Endothelial cell of umbilical vein (primary cell): ENCODE results near the gene C1QL2. TPM values are rescaled to one million over a fixed set of nuclear protein-coding genes. Genes with fewer than 3 reads are reported as not detected.

Experiments used
- BruUV-seq: library from RNA; stranded (reverse); fragments of 400-500 nt; replicated peaks from 2 replicates; lab custom pipeline; 2021; lab: Mats Ljungman, UMichigan
- CTCF ChIA-PET: fragments of 300-600, 350-600 bp; sonication (Branson Sonifier 250); formaldehyde crosslinking; loops from one replicate; lab custom pipeline; 2021; ENCODE audit warnings: antibody characterized with exemption, inconsistent platforms; lab: Charles Lee
- POLR2A ChIA-PET: fragments of 300-600, 350-600 bp; sonication (Branson Sonifier 250); formaldehyde crosslinking; loops from one replicate; lab custom pipeline; 2021; ENCODE audit warnings: antibody characterized with exemption, inconsistent platforms; lab: Charles Lee
- DNase-seq: peaks from one replicate; pipeline ENCODE4 v3.0.0-alpha.2; 2011; ENCODE audit warnings: low read depth, low spot score
- FAIRE-seq: peaks from 2 replicates; lab custom pipeline; 2011; peaks lifted over from hg19 to GRCh38; lab: Jason Lieb, UNC
- H2AFZ ChIP-seq: 2 replicates; pipeline ENCODE4 v1.6.0; 2012; ENCODE audit warnings: low read depth, low read length, control low read depth, inconsistent platforms
- H3K27ac ChIP-seq: 2 replicates; pipeline ENCODE4 v1.5.1; 2011; ENCODE audit warnings: low read depth, mild to moderate bottlenecking, control low read depth, low read length, moderate library complexity; ENCODE audit not compliant: insufficient read depth
- H3K27me3 ChIP-seq, 2 experiments: 2 replicates each; pipeline versions ENCODE4 v1.6.0 to v1.6.1; 2011; ENCODE audit warnings: low read length in 2 of 2, mixed read lengths in 1 of 2; ENCODE audit not compliant: control insufficient read depth in 2 of 2, insufficient read depth in 2 of 2
- H3K36me3 ChIP-seq, 2 experiments: 2 replicates in 1 of 2; 3 replicates in 1 of 2; pipeline ENCODE4 v1.5.1; 2011; ENCODE audit warnings: low read length in 2 of 2, mild to moderate bottlenecking in 1 of 2, moderate library complexity in 1 of 2; ENCODE audit not compliant: control insufficient read depth in 2 of 2, insufficient read depth in 2 of 2; ENCODE audit errors: extremely low read depth in 1 of 2
- H3K4me1 ChIP-seq: 3 replicates; pipeline ENCODE4 v1.5.1; 2011; ENCODE audit warnings: mild to moderate bottlenecking, low read length; ENCODE audit not compliant: control insufficient read depth, insufficient read depth; ENCODE audit errors: extremely low read depth
- H3K4me2 ChIP-seq: 2 replicates; pipeline ENCODE4 v1.6.1; 2011; ENCODE audit warnings: low read length, control low read depth, mixed read lengths; ENCODE audit not compliant: insufficient read depth
- H3K4me3 ChIP-seq, 3 experiments: fragments of 200-600 bp in 1 of 3; sonication (generic), shearing (Covaris generic) in 1 of 3; replicated peaks in 1 of 3; 2 replicates each; pipeline ENCODE4 v1.5.1; 2011 to 2016; ENCODE audit warnings: control low read depth in 3 of 3, low read length in 3 of 3, mild to moderate bottlenecking in 2 of 3, inconsistent platforms in 1 of 3, low read depth in 1 of 3, moderate library complexity in 1 of 3; ENCODE audit not compliant: insufficient read depth in 1 of 3
- H3K79me2 ChIP-seq: 2 replicates; pipeline ENCODE4 v1.6.0; 2012; ENCODE audit warnings: low read length, inconsistent platforms; ENCODE audit not compliant: control insufficient read depth, insufficient read depth
- H3K9ac ChIP-seq: replicated peaks from 2 replicates; pipeline ENCODE3; 2011; ENCODE audit warnings: low read length, control low read depth; ENCODE audit not compliant: insufficient read depth; ENCODE audit errors: extremely low read depth
- H3K9me1 ChIP-seq: replicated peaks from 3 replicates; pipeline ENCODE4 v1.6.0; 2011; ENCODE audit warnings: mild to moderate bottlenecking, low read length; ENCODE audit not compliant: control insufficient read depth, insufficient read depth; ENCODE audit errors: extremely low read depth
- H3K9me3 ChIP-seq: replicated peaks from 2 replicates; pipeline ENCODE4 v1.5.1; 2012; ENCODE audit warnings: low read length, inconsistent platforms; ENCODE audit not compliant: control insufficient read depth, insufficient read depth
- H4K20me1 ChIP-seq: replicated peaks from 2 replicates; pipeline ENCODE3; 2011; ENCODE audit warnings: mild to moderate bottlenecking, low read length; ENCODE audit not compliant: control insufficient read depth, insufficient read depth; ENCODE audit errors: extremely low read depth
- EZH2 ChIP-seq: IDR thresholded peaks from 2 replicates; pipeline ENCODE4 v1.6.1; 2012; ENCODE audit warnings: borderline replicate concordance, low read depth, mild to moderate bottlenecking, moderate library complexity, low read length, inconsistent platforms; ENCODE audit not compliant: severe bottlenecking
- FOS ChIP-seq: IDR thresholded peaks from 2 replicates; pipeline ENCODE4 v1.6.1; 2011; ENCODE audit warnings: mild to moderate bottlenecking, low read length, moderate library complexity, borderline replicate concordance; ENCODE audit not compliant: insufficient read depth
- GATA2 ChIP-seq: IDR thresholded peaks from 2 replicates; pipeline ENCODE4 v1.7.0; 2011; ENCODE audit warnings: low read depth, mild to moderate bottlenecking, moderate library complexity, mixed read lengths, low read length; ENCODE audit not compliant: insufficient read length, insufficient read depth
- JUN ChIP-seq: IDR thresholded peaks from 2 replicates; pipeline ENCODE4 v1.6.1; 2011; ENCODE audit warnings: borderline replicate concordance, low read depth; ENCODE audit not compliant: insufficient read length, insufficient read depth
- MYC ChIP-seq: IDR thresholded peaks from one replicate; pipeline ENCODE4 v1.6.1; 2011; ENCODE audit warnings: mild to moderate bottlenecking, low read depth, low read length
- POLR2A ChIP-seq: IDR thresholded peaks from 2 replicates; pipeline ENCODE4 v1.6.1; 2012; ENCODE audit warnings: low read depth, mild to moderate bottlenecking, control low read depth, low read length
- POLR2AphosphoS5 ChIP-seq: IDR thresholded peaks from 2 replicates; pipeline ENCODE4 v1.6.1; 2012; ENCODE audit warnings: low read depth, mild to moderate bottlenecking, control low read depth, low read length, moderate library complexity; ENCODE audit not compliant: insufficient read depth
- dilution Hi-C: fragments of 300-500 bp; cut with MboI; formaldehyde crosslinking; loops from one replicate; pipeline ENCODE4 v1.15.0; 2019; ENCODE audit warnings: low sequenced_read_pairs; ENCODE audit not compliant: extremely low pct_ligation_motif_present
- intact Hi-C: fragments of 100-400 bp; cut with micrococcal nuclease; formaldehyde crosslinking; loops from one replicate; pipeline ENCODE4 v1.10.0; 2022
- polyA plus RNA-seq, 4 experiments: library from polyadenylated mRNA; depleted of rRNA in 3 of 4; stranded (reverse) in 3 of 4; unstranded in 1 of 4; fragments of >200 nt; gene quantifications; 2 replicates each; pipeline versions ENCODE4 v1.2.1 to v1.2.3, GENCODE V29; 2011 to 2012; ENCODE audit warnings: missing spikeins in 1 of 4
- total RNA-seq: library from RNA; stranded (reverse); gene quantifications from 2 replicates; pipeline ENCODE4 v1.2.3, GENCODE V29; 2021
- TF ChIP-seq, protein P1 (sequence below), 2 donors: IDR thresholded peaks; 1 replicate in 1 of 2; 2 replicates in 1 of 2; pipeline ENCODE4 v1.5.1; 2011; ENCODE audit warnings: low read length in 2 of 2, mild to moderate bottlenecking in 2 of 2, moderate library complexity in 2 of 2, control low read depth in 1 of 2, inconsistent platforms in 1 of 2, low read depth in 1 of 2; ENCODE audit not compliant: insufficient read depth in 1 of 2; ENCODE audit errors: extremely low read depth in 1 of 2
- TF ChIP-seq, protein P2 (sequence below): IDR thresholded peaks from 2 replicates; pipeline ENCODE4 v1.6.1; 2011; ENCODE audit not compliant: insufficient read depth, insufficient read length

The C1QL2 gene
- total and polyA plus RNA-seq, 2 donors (not counting 3 experiments of a cell fraction or from before 2014, with no cell fraction given) = not detected

DNA sequence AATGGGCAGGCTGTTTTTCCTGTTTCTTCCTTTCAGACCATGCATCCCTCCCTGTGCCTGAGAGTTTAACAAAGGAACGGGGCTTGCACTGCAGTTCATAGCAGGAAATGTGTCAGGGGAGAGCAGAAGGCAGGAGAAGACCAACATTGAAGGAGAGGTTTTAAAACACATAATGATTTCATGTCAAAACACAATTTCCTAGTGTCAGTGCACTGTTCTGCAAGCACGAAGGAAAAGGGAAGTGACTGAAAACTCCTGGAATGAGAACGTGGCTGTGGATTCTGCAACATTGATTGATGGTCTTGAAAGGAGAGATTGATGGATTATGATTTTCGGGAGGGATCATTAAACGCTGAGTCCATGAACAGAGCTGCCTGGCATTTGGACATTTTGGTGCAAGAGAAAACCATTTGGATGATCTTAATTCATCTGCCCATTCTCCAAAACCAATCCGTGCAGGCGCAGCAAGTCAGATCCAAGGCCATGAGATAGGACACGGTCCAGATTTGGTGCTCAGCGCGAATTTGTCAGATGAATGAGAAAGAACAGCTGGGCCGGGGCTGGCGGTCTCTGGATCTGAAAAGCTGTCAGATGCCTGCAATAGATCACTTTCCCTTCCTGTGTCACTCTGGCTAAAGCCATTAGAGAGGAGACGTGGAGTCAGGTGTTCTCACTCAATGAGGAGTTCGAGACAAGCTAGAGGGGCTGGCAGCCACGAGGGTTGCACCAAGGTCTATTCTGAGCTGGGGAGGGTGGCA lies 38.4 kb downstream of the C1QL2 start:
- no peaks in the 10 kb centered on the region for H3K4me1 ChIP-seq
- no peaks in the 10 kb centered on the region for H3K79me2 ChIP-seq
- CTCF ChIA-PET = no interaction called here
- intact Hi-C loops = no loop called here
- H3K4me2 ChIP-seq = no peak overlapping the region
- no peak overlapping the region for H3K9ac ChIP-seq
- POLR2A ChIA-PET = no interaction called here
- dilution Hi-C loops = no loop called here
- no peaks in the 10 kb centered on the region for H3K27me3 ChIP-seq
- no peaks in the 10 kb centered on the region for H3K36me3 ChIP-seq
- no peak overlapping the region for H3K27ac ChIP-seq
- no TSS peak for BruUV-seq
- DNase-seq (no peak), FAIRE-seq (no peak)
- H4K20me1 ChIP-seq = no peaks in the 10 kb centered on the region
- no peak for TF ChIP-seq EZH2
- TF ChIP-seq, protein P1, sequence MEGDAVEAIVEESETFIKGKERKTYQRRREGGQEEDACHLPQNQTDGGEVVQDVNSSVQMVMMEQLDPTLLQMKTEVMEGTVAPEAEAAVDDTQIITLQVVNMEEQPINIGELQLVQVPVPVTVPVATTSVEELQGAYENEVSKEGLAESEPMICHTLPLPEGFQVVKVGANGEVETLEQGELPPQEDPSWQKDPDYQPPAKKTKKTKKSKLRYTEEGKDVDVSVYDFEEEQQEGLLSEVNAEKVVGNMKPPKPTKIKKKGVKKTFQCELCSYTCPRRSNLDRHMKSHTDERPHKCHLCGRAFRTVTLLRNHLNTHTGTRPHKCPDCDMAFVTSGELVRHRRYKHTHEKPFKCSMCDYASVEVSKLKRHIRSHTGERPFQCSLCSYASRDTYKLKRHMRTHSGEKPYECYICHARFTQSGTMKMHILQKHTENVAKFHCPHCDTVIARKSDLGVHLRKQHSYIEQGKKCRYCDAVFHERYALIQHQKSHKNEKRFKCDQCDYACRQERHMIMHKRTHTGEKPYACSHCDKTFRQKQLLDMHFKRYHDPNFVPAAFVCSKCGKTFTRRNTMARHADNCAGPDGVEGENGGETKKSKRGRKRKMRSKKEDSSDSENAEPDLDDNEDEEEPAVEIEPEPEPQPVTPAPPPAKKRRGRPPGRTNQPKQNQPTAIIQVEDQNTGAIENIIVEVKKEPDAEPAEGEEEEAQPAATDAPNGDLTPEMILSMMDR (IDR thresholded peaks at IDR 0.05; ENCODE audit: extremely low read depth in 1 of 2, insufficient read depth in 1 of 2, low read depth in 1 of 2, low read length in 2 of 2) = no peak
- no peak for TF ChIP-seq POLR2AphosphoS5
- TF ChIP-seq GATA2 = no peak
- TF ChIP-seq JUN = no peak
- TF ChIP-seq FOS = no peak
- TF ChIP-seq POLR2A = no peak
- TF ChIP-seq MYC = no peak
- TF ChIP-seq, protein P2, sequence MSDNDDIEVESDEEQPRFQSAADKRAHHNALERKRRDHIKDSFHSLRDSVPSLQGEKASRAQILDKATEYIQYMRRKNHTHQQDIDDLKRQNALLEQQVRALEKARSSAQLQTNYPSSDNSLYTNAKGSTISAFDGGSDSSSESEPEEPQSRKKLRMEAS = no peak
- no peaks in the 10 kb centered on the region for H3K9me1 ChIP-seq
- no peak overlapping the region for H3K4me3 ChIP-seq
- no peaks in the 10 kb centered on the region for H3K9me3 ChIP-seq
- no peak overlapping the region for H2AFZ ChIP-seq
